GM19043 (cell line): ENCODE results near the gene SCRT2.
"Not testable (repeated sequence)": the region's sequence is repeated elsewhere in the genome, so short reads cannot be mapped to it uniquely, and the experiment has no call there.

Experiments used
- ATAC-seq: cut with Tn5 transposase; IDR thresholded peaks from one replicate; pipeline ENCODE4 v1.9.1; 2021; ENCODE audit warnings: low read depth; ENCODE audit not compliant: unreplicated experiment

Gene SCRT2

DNA sequence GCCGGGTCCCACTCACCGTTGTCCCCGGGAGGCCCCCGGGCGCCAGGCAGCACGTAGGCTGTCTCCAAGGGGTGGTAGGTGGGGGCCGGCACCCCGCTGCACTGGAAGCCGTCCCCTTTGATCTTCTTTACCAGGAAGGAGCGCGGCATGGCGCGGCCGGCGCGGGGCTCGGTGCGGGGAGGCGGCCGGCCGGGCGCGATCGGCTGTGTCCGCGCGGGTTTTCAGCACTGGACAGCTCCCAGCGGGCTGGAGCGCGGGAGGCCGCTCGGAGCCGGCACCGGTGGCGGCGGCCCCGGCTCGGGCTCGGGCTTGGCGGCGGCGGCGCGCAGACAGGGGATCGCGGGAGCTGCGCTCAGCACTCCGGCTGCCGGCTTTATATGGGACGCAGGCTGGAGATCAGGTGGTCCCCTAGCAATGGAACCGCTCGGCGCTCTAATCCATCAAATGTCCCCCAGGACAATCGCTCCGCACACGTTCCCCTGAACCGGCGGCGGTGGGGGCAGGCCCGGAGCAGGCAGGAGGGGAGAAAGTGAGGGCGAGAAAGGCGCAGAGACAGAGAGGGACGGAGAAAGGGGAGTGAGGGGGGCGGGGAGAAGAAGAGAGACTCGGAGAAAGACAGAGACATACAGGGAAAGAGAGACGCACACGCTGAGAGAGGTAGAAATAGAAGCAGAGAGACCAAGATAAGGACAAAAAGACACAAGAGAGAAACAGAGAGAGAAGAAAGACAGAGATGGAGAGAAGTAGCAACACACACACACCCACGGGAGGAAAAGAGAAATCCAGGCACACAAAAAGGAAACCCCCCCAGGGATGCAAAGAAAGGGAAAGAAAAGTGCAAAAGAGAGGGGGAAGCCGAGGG, at the start of gene SCRT2:
Gene SCRT2, minus strand, starts transcription at position 350 of the 862 bp plus-strand sequence. Its CDS starts 201 bp downstream, at position 149.
- ATAC-seq: no peak

DNA sequence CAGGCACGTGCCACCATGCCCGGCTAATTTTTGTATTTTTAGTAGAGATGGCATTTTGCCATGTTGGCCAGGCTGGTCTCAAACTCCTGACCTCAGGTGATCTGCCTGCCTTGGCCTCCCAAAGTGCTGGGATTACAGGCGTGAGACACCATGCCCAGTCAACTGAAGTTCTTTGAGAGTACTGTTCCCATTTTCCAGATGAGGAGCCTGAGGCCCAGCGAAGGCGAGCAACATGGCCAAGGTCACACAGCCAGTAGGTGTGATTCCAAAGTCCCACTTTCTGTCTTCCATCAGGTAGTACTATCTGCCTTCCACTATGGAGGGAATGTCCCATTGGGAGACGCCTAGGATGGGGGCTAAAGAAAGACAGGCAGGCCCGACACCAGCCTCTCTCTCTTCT, 49.2 kb upstream of the SCRT2 start:
- ATAC-seq: not testable (repeated sequence)

DNA sequence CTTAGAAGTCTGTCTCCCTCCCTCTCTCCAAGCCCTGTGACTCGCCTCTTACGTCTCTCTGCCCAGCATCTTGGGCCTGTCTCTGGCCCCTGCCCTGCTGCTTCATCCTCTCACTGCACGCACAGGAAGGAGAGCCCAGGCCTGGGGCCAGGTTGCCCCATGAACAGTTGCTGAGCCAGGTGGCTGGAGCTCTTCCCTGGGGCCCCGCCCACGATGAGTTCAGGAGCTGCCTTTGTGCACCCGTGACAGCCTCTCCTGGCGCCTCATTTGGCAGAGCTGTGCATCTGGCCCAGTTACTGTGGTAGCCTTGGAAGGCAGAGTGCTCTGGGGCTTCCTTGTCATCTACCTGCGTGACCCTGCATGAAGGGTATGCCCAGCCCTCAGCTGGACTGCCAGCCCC, 48.2 kb upstream of the SCRT2 start:
- no peak for ATAC-seq

DNA sequence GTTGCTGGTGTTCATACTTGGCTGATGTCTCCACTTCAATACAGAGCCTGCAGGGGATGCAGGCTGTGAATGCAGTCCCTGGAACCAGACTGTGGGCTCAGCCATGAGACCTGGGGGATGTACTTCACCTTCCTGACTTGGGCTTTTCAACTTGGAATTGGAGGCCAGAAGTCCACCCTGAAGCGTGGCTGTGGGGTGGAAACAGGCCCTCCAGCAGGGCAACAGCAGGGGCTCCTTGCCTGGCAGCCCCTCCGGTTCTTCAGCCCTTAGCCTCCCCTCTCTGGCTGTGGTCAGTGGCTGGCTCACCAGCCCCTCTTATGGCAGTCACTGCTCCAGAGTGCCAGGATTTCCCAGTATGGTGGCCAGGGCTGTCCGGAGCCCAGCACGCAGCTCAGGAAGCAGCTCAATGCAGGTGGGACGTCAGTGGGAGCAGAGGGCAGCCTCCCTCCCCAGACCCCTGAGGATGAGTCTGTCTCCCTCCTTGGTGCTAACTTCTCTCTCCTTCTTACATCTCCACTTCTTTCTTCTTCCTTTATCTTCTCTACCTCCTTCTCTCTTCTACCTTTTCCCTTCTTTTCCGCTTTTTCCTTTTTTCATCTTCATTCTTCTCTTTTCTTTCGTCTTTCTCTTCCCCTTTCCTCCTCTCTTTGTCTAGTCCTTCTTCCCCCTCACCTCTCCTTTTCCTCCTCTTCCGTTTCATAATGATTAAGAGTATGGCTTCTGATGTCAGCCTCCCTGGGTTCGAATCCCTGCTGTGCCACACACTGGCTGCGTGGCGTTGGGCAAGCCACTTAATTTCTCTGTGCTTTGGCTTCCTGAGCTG, 47.4 kb upstream of the SCRT2 start:
- ATAC-seq: no peak

DNA sequence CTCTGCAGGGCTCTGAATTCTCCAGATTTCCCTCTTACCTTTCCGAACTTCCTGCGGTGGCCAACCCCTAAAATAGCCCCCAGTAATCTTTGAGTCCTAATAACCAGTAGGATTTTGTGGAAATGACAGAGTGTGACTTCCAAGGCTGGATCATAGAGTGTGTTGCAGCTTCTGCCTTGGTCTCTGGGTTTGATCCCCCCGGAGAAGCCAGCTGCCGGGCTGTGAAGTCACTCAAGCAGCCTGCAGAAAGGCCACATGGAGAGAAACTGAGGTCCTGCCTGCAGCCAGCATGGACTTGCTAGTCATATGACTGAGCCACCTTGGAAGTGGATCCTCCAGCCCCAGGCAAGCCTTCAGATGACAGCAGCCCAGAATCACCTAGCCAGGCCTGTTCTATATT, 46.3 kb upstream of the SCRT2 start:
- no peak for ATAC-seq

DNA sequence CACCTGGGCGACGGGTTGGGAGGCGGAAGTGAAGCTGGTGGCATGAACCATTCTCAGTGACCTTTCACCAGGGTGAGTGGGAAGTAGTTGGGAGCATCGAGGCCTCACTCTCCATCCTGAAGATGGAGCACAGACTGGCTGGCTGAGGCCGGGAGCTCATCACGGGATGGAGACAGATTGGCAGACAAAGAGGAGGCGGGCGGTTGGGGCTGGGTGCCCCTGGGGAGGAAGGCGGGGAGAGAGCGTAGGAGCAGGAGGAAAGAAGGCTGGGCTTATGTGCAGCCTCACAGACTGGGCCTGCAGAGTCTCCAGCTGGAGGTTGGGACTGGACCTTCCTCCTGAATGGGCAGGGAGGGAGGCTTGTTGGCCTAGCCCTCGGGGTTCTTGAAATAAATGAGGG, 44.2 kb upstream of the SCRT2 start:
- no peak for ATAC-seq

DNA sequence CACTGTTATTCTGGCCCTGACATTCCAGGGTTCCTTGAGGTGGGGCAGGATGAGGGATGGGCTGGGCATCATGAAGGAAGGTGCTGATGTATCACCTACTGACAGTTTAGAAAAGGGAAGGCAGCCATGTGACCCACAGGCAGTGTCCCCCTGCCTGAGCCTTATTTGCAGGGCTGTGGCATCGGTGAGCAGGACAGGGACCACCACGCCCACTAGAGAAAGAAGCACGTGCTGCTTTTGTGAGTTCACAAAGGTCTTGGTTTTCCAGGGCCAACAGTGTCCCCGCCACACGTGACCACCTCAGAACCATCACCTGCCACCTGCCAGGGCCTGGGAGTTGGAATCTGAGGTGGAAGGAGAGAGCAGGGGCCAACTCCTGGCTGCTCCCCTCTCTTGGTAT, 43.5 kb upstream of the SCRT2 start:
- no peak for ATAC-seq

DNA sequence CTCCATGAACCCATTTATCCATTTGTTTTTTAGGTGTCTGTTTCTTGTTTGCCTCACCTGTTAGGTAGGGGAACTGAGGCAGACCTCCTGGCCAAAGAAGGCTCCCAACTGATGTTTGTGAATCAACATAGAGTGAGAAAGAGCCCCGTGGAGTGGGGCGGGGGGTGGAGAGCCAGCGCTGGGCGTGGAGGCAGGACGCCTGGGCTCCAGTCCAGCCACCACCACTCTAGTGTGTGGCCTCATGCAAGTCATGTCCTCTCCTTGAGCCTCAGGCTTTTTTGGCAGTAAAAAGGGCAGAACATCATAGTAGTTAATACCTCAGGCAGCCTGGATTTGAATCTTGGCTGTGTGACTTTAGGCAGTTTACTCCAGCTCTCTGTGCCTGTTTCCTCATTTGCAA, 42.2 kb upstream of the SCRT2 start:
- ATAC-seq: no peak

DNA sequence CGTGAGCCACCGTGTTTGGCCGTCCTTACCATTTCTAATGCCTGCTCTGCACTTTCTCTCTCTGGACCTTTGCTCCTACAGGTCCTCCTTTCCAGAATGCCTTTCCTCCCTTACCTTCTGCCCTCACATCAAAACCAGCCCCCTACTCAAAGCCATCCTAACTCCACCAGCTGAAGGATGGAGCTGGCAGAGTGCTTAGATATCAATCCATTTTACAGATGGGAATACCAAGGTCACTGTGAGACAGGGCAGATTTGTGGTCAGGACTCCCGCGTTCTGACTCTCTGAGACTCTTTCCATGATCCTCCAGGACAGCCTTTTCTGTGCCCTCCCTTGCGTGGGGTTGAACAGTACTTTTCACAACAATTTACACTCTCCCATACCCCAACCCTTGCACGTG, 41.7 kb upstream of the SCRT2 start:
- no peak for ATAC-seq

DNA sequence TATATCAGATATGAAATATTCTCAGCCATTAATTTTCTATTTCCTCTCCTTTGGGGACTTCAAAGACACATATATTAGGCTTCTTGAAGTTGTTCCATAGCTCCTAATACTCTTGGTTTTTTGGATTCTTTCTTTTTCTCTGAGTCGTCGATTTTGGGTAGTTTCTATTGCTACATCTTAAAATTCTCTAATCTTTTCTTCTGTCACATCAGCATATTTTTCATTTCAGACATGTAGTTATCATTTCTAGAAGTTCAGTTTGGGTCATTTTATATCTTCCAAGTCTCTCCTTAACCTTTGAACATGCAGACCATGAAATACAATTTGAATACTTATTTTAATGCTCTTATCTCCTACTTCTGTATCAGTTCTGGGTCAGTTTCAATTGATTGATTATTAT, 38.9 kb upstream of the SCRT2 start:
- ATAC-seq: no peak

DNA sequence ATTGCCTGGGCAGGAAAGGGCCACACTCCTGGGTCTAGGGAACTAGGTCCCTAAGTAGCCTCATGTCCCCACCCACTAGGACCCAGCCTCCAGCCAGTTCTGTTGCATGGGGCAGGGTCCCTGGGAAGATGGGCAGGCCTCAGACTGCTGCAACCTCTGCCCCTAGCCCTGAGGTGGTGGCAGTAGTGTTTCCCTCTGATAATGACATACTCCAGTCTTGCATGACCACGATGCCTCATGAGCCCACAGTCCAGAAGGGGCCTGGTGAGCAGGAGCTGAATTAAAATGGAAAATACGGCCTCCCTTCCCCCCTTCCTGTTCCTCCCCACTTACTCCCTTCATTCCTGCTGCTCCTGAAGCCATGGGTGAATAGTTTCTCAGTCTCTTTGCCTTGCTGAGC, 36.0 kb upstream of the SCRT2 start:
- no peak for ATAC-seq

DNA sequence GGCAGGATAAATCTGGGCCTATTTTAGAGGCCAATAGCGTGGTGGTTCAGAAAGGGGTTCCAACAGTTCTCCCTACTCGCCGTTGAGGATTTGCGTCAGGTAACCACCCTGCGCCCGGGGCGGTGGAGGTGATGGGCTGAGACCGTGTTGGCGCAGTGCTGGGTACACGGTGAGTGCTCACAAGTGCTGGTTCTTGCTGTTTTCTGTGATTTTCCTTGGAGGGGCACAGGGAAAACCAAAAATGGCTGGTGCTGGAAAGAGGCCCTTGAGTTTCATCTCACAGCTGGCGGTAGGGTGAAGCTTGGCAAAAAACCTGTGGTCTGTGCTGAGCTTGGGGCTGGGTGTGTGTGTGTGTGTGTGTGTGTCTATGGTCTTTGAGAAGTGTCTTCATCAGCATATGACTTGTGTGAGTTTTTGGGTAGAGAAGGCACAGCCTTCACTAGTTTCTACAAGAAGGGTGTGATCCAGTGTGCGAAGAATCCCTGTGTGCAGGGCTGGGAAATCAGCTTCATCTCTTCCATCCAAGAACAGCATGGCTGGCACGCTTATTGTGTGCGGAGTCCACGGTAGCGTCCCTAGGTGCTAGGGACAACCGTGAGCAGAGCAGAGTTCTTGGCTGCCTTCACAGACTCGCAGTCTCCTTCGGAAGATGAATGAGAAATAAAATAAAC, 35.3 kb upstream of the SCRT2 start:
- no peak for ATAC-seq

DNA sequence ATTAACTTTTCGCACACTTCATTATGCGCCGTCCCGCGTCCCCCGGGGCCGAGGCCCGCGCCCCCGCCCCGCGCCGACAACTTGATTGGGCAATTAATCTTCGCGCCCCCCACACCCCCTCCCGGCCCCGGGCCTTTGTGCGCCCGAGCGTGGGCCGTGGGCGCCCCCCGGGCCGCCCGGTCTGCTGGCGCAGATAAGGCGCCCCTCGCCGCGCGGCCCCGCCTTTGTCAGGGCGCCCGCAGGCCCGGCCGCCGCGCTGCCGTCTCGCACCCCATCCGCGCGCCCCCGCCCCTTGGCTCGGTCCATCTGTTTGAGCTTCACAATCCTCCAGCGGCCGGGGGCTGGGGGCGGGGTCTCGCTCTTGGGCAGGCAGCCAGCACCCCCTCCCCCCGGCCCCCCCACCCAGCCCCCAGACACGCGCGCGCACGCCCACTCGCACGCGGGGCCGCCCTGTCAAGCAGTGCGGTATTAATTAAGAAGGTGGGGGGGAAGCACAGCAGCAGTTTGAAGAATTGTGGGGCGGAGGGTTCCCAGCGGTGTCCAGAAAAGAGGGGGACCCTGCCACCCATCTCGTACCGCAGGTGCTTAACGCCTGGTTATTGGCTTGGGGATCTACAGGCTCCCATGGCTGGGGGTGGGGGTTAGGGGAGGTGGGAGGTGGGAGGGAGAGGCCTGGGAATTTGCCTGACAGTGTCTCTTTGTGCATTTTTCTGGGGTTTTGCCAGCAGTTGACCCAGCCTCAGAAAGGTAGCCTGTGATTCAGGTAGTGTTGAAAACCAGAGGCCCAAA, 34.6 kb upstream of the SCRT2 start:
- no peak for ATAC-seq

DNA sequence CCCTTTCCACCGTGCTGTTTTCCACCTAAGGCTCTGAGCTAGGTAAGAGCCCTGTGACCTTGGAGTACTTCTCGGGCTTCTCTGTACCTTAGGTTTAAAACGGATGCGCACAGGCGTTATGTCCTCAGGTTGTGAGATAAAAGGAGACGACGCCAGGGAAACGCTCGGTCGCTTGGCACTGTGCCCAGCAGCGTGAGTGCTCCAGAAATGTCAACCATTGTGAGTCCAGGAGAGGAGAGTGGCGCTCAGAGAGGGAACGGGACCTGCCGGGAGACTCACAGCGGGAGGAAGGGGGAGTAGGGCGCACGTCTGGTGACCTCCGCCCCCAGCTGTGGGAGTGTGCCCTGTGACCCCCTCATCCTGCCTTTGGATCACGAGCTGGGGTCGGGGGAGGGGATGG, 33.8 kb upstream of the SCRT2 start:
- ATAC-seq: no peak

DNA sequence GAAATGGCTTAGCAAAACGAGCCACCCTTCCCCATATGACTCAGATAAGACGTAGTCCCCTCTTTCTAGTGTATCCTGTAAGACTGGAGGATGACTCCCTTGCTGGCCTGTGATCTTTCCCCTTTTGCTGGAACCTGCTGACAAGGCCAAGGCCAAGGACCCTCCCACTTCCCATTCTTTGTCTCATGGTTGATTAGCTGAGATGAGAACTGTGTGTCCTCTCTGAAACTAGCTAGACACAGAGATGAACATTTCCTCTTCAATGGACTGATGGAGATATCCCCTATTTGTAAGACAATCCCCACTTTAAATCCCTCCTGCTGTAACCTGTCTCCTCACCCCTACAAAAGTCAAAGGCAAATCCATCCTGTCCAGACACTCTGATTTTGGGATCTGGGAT, 33.4 kb upstream of the SCRT2 start:
- ATAC-seq: no peak

DNA sequence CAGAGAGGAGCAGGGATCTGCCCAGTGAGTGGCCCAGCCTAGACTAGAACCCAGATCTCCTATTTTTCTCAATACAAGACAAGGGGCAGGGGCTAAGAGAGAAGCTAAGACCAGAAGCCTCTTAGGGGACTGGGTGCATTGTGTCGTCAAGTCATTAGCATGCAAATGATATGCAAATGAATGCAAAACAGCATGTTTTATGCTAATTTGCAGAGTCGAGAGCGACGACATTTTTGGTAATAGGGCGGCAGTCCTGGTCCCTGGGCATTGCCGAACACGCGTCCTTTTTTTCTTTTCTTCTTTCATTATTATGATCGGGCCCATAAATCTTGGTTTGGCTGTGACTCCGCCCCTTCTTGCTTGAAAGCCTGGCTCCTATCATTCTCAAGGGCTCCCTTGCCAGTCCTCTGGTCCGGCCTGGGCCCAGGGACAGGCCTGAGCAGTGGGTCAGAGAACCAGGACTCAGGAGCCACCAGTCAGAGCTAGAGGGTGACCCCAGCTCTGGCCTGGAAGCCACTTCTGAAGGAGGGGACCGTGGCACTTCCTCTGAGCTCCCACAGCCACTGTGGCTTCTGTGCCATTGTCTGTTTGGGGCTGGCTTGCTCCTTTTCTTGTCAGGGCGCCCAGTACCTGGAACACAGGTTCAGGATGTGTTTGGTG, 32.0 kb upstream of the SCRT2 start:
- no peak for ATAC-seq

DNA sequence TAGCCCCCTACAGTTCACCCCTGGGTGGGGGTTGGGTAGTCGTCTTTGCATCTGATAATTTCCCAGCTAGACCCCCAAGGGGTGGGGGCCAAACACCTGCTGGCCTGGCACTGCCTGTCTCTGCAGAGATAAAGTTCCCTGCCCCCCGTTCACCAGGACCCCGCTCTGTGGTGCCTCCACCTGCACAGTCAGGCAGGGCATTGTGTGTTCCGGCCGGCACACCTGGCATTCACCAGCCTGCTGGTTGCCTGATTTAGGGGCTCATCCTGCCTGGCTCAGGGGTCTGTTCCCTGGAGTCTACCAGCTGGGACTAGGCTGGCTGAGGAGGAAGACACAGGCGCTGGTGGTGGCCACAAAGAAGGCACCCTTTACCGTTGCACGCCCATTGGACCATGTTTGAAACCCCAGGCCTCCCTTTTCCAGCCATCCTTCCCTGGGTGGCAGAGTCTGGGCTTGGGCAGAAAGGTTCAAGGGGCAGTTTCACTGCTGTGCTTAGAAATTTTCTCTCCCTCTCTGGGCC, 30.8 kb upstream of the SCRT2 start:
- no peak for ATAC-seq

DNA sequence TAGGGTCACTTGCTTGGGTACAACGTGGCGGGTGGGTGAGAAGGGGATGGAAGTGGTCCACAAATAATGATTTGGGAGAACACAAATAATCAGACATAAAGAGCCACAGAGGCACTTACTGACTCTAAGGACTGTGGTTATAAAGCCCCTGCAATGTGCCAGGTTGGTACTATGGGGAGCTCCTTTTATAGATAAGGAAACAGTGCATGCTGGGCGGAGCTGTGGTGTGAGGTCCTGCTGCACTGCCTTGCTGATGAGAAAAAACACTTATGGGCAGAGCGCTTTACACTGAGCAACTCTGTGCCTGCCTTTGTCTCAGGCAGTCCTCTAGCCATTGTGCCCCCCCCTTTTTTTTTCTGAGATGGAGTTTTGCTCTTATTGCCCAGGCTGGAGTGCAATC, 29.1 kb upstream of the SCRT2 start:
- no peak for ATAC-seq

DNA sequence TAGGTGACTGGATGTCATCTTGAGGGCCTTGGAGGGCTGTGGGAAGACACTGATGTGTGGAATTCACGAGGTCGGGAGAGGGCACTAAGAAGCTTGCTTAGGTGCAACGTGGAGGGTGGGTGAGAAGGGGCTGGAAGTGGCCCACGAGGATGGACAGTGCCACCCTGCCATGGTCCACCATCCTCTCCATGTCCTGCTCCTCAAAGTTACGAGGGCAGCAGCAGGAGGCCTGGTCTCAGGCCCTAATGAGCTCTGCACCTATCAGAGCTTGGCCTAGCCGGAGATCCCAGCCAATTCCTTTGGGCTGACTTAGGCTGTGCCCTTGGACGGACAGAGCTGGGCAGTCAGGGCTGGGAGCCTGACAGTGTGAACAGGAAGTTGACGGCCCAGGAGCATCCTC, 27.8 kb upstream of the SCRT2 start:
- ATAC-seq: no peak

DNA sequence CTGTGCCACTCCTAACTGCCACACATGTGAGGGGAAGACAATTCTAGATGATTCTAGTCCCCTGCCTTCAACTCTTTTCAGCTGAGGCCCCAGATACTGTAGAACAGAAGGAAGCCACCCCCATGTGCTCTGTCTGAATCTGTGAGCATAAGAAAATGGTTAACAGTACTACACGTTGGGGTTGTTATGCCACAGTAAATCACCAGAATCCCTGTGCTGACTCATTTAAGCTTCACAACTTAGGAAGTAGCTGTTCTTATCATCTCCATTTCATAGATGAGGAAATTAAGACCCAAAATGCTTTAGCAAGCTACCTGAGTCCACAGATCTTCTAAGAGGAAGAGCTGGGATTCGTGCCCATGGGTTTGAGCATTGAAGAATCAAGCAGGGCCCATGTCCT, 27.4 kb upstream of the SCRT2 start:
- ATAC-seq: no peak
